ENCODE data around the gene TSPO. TPM values are rescaled to one million over a fixed set of nuclear protein-coding genes. Genes with fewer than 3 reads are reported as not detected.

TSPO gene
- total and polyA plus RNA-seq, 2 of the 8 experiments (the other 6 are each of a cell fraction or from before 2014, with no cell fraction given) = 19.9 to 51.5 TPM

DNA sequence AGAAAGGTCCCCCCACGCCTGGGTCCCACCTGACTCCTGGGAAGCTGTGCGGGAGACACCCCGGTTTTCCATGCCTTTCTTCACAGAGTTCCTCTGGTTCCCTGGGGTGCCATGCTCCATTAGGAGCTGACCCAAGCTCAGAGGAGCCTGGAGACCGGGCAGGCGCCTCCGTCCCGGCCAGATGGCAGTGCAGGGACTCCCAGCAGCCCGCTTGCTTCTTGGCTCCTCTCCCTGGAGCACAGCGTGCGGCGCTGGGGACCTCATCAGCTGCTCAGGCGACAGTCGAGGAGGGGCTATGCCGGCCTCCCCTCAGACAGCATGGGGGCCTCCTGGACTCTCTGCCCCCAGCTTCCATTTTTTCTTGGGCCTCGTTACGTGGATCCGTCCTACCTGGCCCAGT lies 48.7 kb downstream of the TSPO start:
- no peaks in the 10 kb centered on the region for H3K27me3 ChIP-seq (replicated peaks in 1 of 4; ENCODE audit: control insufficient read depth in 3 of 4, extremely low read depth in 1 of 4, insufficient read depth in 3 of 4, low read length in 3 of 4)
- H4K91ac ChIP-seq (replicated peaks; ENCODE audit: insufficient read length, low read length) = no peak overlapping the region
- H3K23ac ChIP-seq (ENCODE audit: insufficient read length) = no peak overlapping the region
- no peaks in the 10 kb centered on the region for H4K20me1 ChIP-seq (replicated peaks in 1 of 2; ENCODE audit: control insufficient read depth in 1 of 2, insufficient read depth in 2 of 2, low read length in 2 of 2)
- no peak overlapping the region for H2BK20ac ChIP-seq (ENCODE audit: low read length)
- no peak overlapping the region for H2AK5ac ChIP-seq (ENCODE audit: low read depth, low read length)
- ChIA-PET POLR2A (ENCODE audit: partially characterized antibody) (interaction anchor here (0.6 kb wide), 1 partner anchor 147 kb away, joined by 3 read pairs; no protein-coding TSS in a partner anchor), CTCF (ENCODE audit: partially characterized antibody) (interaction anchor here (0.8 to 6.1 kb wide), 9 partner anchors 11 to 124 kb away, joined by 3 to 42 read pairs (median 4); no protein-coding TSS in a partner anchor)
- no peaks in the 10 kb centered on the region for H3K23me2 ChIP-seq (ENCODE audit: low read depth, low read length)
- no peak overlapping the region for H4K8ac ChIP-seq (ENCODE audit: extremely low read depth, insufficient read depth, low read length)
- TF ChIP-seq GTF2F1 (IDR thresholded peaks at IDR 0.05; ENCODE audit: borderline replicate concordance, low read depth, low read length) = no peak
- no peak for TF ChIP-seq SIX5 (IDR thresholded peaks at IDR 0.05; ENCODE audit: low read depth, low read length)
- no peak for TF ChIP-seq BACH1 (IDR thresholded peaks at IDR 0.05; ENCODE audit: low read length)
- H3K27ac ChIP-seq (ENCODE audit: low read depth, low read length) = no peak overlapping the region
- H3K36me3 ChIP-seq (ENCODE audit: control insufficient read depth in 2 of 4, insufficient read depth in 4 of 4, low read length in 3 of 4) = no peaks in the 10 kb centered on the region
- no peak overlapping the region for H3K18ac ChIP-seq (ENCODE audit: extremely low read depth, low read length)
- no peaks in the 10 kb centered on the region for H3K9me3 ChIP-seq (ENCODE audit: insufficient read depth in 2 of 2, low read depth in 1 of 2, low read length in 1 of 2)
- H3K4me2 ChIP-seq (ENCODE audit: insufficient read depth in 1 of 2, low read depth in 2 of 2, low read length in 2 of 2) = no peak overlapping the region
- no peak overlapping the region for H2BK120ac ChIP-seq (replicated peaks; ENCODE audit: low read depth, low read length)
- no peak overlapping the region for H2BK12ac ChIP-seq (ENCODE audit: low read depth, low read length)
- no peaks in the 10 kb centered on the region for H3K79me2 ChIP-seq (ENCODE audit: control insufficient read depth in 1 of 2, insufficient read depth in 2 of 2, low read length in 2 of 2)
- no peak overlapping the region for H3K4ac ChIP-seq (replicated peaks; ENCODE audit: insufficient read length, low read depth, low read length)
- no peak overlapping the region for H3K56ac ChIP-seq (replicated peaks; ENCODE audit: insufficient read length, low read depth, low read length)
- 83% methylated on average over 17 of the region's 17 CpGs; no CpG with 5 or more reads in 1 of the 2 experiments for WGBS, 2 experiments (ENCODE audit: extremely low coverage in 1 of 2, insufficient coverage in 1 of 2, insufficient read length in 1 of 2, insufficient replicate concordance in 2 of 2, low coverage in 1 of 2, low lambda C conversion rate in 2 of 2, missing lambda C conversion rate in 1 of 2)
- H2BK15ac ChIP-seq (ENCODE audit: low read length) = no peak overlapping the region
- no peaks in the 10 kb centered on the region for H3K79me1 ChIP-seq (ENCODE audit: low read depth, low read length)
- no peak for FAIRE-seq
- no peak overlapping the region for H4K5ac ChIP-seq (ENCODE audit: insufficient read length, low read depth, low read length)
- DNase-seq (ENCODE audit: low read depth in 1 of 2, low spot score in 2 of 2) = no peak
- no peak overlapping the region for H3K14ac ChIP-seq (ENCODE audit: insufficient read length)
- H3K4me1 ChIP-seq (replicated peaks in 1 of 4; ENCODE audit: control insufficient read depth in 3 of 4, insufficient read depth in 4 of 4, low read length in 3 of 4) = peaks cover 2 to 11% (median 4%) of the 10 kb centered on the region in 4 experiments; a peak in 6 of 7 replicates
- H2BK5ac ChIP-seq (ENCODE audit: low read depth, low read length) = no peak overlapping the region
- no peak overlapping the region for H3K9ac ChIP-seq (replicated peaks in 1 of 4; ENCODE audit: extremely low read depth in 1 of 4, low read depth in 3 of 4, low read length in 3 of 4)
- no peak overlapping the region for H3K4me3 ChIP-seq (ENCODE audit: extremely low read depth in 1 of 4, insufficient read depth in 2 of 4, low read depth in 3 of 4, low read length in 4 of 4)
- no peak overlapping the region for H2AFZ ChIP-seq (ENCODE audit: low read length)

All from H1 (cell line).